Psoas muscle (tissue), 8 donors: ENCODE data around the gene MDM1. TPM values are rescaled to one million over a fixed set of nuclear protein-coding genes. Genes with fewer than 3 reads are reported as not detected.
A peak's percentile ranks its signal among the peaks of the same experiment; 100 is the strongest.

Source experiments
- ATAC-seq, 4 donors: fragments of 200-7000 bp; cut with Tn5 transposase; one replicate each; pipeline ENCODE4 v1.9.1; 2020; ENCODE audit warnings: moderate library complexity in 3 of 4, mild to moderate bottlenecking in 2 of 4
- DNase-seq, 2 donors: peaks; one replicate each; pipeline ENCODE4 v3.0.0-alpha.2; 2020
- H3K27ac ChIP-seq: fragments of 200-600 bp; one replicate; pipeline ENCODE4 v1.8.0; 2022
- H3K27me3 ChIP-seq, 3 donors: fragments of 200-600 bp in 1 of 3; one replicate each; pipeline versions ENCODE4 v1.6.1 to v1.8.0; 2013 to 2022; ENCODE audit warnings: low read length in 2 of 3, mild to moderate bottlenecking in 2 of 3, moderate library complexity in 1 of 3; ENCODE audit not compliant: insufficient read depth in 3 of 3
- H3K36me3 ChIP-seq, 2 donors: fragments of 200-600 bp in 1 of 2; one replicate each; pipeline versions ENCODE4 v1.6.1 to v1.8.0; 2013 to 2022; ENCODE audit warnings: low read depth in 1 of 2, mild to moderate bottlenecking in 1 of 2, moderate library complexity in 1 of 2; ENCODE audit not compliant: insufficient read depth in 1 of 2
- H3K4me1 ChIP-seq: fragments of 200-600 bp; one replicate; pipeline ENCODE4 v1.8.0; 2022
- H3K4me3 ChIP-seq: fragments of 200-600 bp; one replicate; pipeline ENCODE4 v1.8.0; 2022; ENCODE audit warnings: mild to moderate bottlenecking
- H3K9me3 ChIP-seq: fragments of 200-600 bp; one replicate; pipeline ENCODE4 v1.8.0; 2022
- WGBS, 3 donors: extraction: QIAGEN DNeasy Blood & Tissue Kit; methylation state at CpG; one replicate each; pipeline versions ENCODE4 v1.1.6 to v1.1.7; 2013; 5-methylcytosine and 5-hydroxymethylcytosine counted together
- intact Hi-C, 2 donors: fragments of 100-400 bp; cut with DNase I; formaldehyde crosslinking; loops; one replicate each; pipeline versions ENCODE4 v1.11.0 to v1.14.2; 2022
- polyA plus RNA-seq, 3 donors: library from polyadenylated mRNA; stranded (reverse); fragments of 200-250 nt; gene quantifications; one replicate each; pipeline ENCODE4 v1.2.3, GENCODE V29; 2013
- total RNA-seq, 4 donors: library from RNA; stranded (reverse); fragmentation: NEBNext Ultra II Directional in 2 of 4; extraction: Animal tissue kit (Norgen Biotek cat#: 25700) in 2 of 4; gene quantifications; one replicate each; pipeline versions ENCODE4 v1.2.1 to v1.2.4, GENCODE V29; 2021 to 2023
- TF ChIP-seq, protein P1 (sequence below): fragments of 200-600 bp; IDR thresholded peaks from one replicate; pipeline ENCODE4 v1.8.0; 2022; ENCODE audit warnings: antibody characterized with exemption
- donor health status: healthy with polysubstance abuse.
- donor health status: DM: no; HTN: no; CAD: no; lungs with moderate emphysema.
- donor health status: Bipolar disorder and iron deficiency.
- donor health status: healthy.
- donor health status: DM: yes; HTN: yes; CAD: no.
- donor health status: DM: no; HTN: no; CAD: no.
- donor health status: DM: no; HTN: no; CAD: no.
- donor health status: DM: yes; HTN: yes; CAD: no.

The MDM1 gene
- total and polyA plus RNA-seq, 7 donors = 1.7 to 9.8 (median 3.5) TPM

DNA sequence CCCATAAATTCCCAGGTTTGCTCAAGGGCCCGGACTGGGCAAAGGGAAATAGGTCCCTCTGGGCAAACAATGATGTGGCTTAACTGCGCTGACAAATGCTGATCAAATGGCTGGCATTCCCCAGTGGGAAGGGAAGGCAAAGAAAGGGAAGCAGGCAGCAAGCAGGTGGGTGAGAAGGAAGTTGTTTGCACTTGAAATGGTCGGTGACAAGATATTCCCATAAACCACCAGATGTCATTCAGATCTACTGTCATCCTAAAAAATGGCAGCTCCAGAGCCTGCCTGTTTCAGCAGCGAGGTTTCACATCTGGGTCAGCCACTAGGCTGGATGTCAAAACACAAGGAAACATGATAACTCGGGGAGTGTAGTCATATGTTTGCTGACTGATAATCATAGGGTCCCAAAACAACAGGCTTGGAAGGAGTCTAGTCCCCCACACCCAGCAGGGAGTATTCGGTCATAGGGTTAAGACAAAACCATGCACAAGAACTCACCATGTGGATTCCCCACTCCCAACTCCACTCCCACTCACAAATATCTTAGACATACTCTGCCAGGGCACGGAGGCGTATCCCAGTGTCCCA is 37.9 kb upstream of the MDM1 start:
- peak in 2 of 4 donors; percentile 14 to 25 for ATAC-seq
- Histone ChIP-seq H3K4me3 (no peak overlapping the region), H3K27me3 (no peaks in the 10 kb centered on the region), H3K4me1 (peaks cover 21% of the 10 kb centered on the region), H3K36me3 (no peaks in the 10 kb centered on the region), H3K27ac (no peak overlapping the region), H3K9me3 (no peaks in the 10 kb centered on the region)
- intact Hi-C loops = loop anchor here in 1 of 2 donors (10.0 kb wide), 1 partner anchor 245 kb away; the partner anchor contains the start of gene RAP1B
- TF ChIP-seq, protein P1, sequence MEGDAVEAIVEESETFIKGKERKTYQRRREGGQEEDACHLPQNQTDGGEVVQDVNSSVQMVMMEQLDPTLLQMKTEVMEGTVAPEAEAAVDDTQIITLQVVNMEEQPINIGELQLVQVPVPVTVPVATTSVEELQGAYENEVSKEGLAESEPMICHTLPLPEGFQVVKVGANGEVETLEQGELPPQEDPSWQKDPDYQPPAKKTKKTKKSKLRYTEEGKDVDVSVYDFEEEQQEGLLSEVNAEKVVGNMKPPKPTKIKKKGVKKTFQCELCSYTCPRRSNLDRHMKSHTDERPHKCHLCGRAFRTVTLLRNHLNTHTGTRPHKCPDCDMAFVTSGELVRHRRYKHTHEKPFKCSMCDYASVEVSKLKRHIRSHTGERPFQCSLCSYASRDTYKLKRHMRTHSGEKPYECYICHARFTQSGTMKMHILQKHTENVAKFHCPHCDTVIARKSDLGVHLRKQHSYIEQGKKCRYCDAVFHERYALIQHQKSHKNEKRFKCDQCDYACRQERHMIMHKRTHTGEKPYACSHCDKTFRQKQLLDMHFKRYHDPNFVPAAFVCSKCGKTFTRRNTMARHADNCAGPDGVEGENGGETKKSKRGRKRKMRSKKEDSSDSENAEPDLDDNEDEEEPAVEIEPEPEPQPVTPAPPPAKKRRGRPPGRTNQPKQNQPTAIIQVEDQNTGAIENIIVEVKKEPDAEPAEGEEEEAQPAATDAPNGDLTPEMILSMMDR = no peak
- WGBS, 3 donors = 67 to 76% (median 70%) methylated on average over 8 of the region's 8 CpGs
- no peak for DNase-seq

DNA sequence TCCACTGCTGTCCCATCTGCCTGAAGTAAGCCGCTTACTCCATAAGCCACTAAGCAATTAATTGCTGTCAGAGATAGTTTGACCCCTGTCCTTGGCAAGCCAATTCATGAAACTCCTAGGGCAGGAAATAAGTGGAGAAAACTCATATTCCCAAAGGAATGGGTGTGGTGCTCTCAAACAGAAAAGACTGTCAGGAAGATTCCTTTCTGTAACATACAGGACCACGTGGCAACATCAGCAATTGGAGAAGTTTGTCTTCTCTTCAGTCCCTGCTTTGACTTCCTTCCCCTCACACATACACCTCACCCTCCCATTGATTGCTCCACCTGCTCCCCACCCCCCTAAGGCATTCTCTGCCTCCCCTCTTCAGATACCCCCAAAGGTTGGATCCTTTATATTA is 36.2 kb upstream of the MDM1 start:
- intact Hi-C loops = no loop called here
- TF ChIP-seq, protein P1 = no peak
- WGBS, 3 donors = 49 to 63% (median 62%) methylated on average over 2 of the region's 2 CpGs
- Histone ChIP-seq H3K4me1 (peaks cover 7% of the 10 kb centered on the region), H3K27me3 (no peaks in the 10 kb centered on the region), H3K27ac (no peak overlapping the region), H3K36me3 (no peaks in the 10 kb centered on the region), H3K4me3 (no peak overlapping the region), H3K9me3 (no peaks in the 10 kb centered on the region)
- ATAC-seq (no peak), DNase-seq (no peak)

DNA sequence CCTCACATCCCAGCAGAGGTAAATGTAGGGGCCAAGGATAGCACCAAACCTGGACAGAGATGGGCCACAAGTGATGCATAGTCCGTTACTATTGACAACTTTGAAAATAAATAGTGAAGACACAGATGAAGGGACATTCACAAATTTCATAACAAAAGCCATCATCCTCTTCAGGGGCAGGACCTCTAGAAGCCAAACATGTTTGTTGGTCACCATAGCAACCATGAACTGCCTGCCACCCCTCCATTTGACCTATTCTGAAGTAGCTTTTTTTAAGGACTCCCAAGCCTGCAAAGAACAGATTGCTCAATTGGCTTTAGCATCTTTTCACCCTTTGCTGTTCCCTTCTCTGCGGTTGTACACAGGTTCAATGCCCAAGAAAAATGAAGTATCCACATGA is 35.7 kb upstream of the MDM1 start:
- H3K27me3 ChIP-seq = no peaks in the 10 kb centered on the region
- DNase-seq (no peak), ATAC-seq (no peak)
- peaks cover 7% of the 10 kb centered on the region for H3K4me1 ChIP-seq
- TF ChIP-seq, protein P1 = no peak
- H3K9me3 ChIP-seq = no peaks in the 10 kb centered on the region
- WGBS, 3 donors = 68 to 80% (median 71%) methylated on average over 2 of the region's 2 CpGs
- H3K36me3 ChIP-seq = no peaks in the 10 kb centered on the region
- intact Hi-C loops = no loop called here
- H3K27ac ChIP-seq = no peak overlapping the region
- no peak overlapping the region for H3K4me3 ChIP-seq

DNA sequence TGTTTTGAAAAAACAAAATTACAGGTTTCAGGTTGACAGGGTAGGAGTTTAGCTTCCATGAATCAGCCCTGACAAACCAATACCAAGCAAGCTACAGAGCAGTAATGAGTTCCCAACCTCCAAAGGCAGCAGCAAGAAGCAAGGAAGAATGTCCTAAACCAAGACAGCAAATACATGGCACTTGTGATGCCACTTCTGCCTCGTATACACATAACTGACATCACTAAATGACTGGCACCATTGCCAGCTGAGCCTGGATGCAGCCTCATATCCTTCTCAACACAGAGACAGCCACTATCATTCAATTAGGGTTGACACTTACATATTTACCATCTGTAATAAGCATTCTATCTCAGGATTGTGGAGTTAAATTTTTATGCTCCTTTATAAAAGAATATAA is 35.0 kb upstream of the MDM1 start:
- peaks cover 7% of the 10 kb centered on the region for H3K4me1 ChIP-seq
- H3K9me3 ChIP-seq = no peaks in the 10 kb centered on the region
- ATAC-seq (no peak), DNase-seq (no peak)
- no peak overlapping the region for H3K27ac ChIP-seq
- TF ChIP-seq, protein P1 = no peak
- no peaks in the 10 kb centered on the region for H3K36me3 ChIP-seq
- intact Hi-C loops = no loop called here
- 53 to 66% (median 62%) methylated on average over 1 of the region's 1 CpG for WGBS, 3 donors
- no peaks in the 10 kb centered on the region for H3K27me3 ChIP-seq
- no peak overlapping the region for H3K4me3 ChIP-seq
